ENCODE measurements around the gene HOXC12.

HOXC12 gene

GRCh38 chr12:53971129-53971528 is 16.4 kb downstream of the HOXC12 start:
- DNase-seq (ENCODE audit: low read depth in 1 of 2, low spot score in 1 of 2): no peak

DNA sequence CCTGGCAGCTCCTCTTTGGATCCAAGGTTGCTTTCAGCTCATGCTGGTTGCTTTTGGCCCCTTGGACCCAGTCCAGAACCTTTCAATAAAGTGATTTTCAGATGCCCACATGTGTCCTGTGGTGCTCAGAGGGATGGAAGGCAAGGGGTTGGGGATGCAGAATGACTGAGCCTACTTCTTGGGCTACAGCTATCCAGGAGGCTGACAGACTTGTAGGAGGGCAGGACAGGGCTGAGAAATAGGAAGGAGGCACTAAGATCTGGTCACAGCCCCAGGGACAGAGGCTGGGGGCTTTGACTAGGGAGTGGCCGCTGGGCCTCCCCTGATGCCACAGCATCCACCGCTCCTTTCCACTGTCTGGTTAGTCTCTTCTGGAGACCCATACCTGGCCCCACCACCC is 17.0 kb downstream of the HOXC12 start:
- no peak for DNase-seq (ENCODE audit: low read depth in 1 of 2, low spot score in 1 of 2)

DNA sequence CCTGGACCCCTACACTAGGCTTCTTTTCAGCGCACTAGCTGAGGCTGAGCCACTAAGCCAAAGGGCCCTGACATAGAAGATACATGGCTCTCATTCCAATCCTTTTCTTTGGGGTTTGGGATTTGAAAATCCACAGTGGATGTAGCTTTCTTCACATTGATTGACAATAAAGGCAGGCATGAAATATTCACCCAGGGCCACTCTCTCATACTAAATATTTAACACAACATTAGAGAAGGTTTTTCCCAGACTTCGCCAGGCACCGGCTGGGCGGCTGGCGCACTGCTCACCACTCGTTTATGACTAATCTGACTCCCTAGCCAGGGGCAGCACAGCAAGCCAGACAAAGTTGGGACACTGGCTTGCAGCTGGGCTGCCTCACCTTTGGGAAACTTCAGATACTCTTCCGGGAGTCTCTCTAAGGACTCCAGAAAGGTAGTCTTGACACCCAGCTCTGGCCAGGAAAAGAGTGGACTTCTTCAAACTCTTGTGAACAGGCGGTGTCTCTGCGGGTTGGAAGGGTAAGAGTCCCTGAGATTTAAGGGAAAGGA is 17.5 kb downstream of the HOXC12 start:
- no peak for DNase-seq (ENCODE audit: low read depth in 1 of 2, low spot score in 1 of 2)

GRCh38 chr12:53972722-53973235 is 18.1 kb downstream of the HOXC12 start, which contains the start of gene HOXC11:
Gene HOXC11 (plus strand): TSS chr12:53973126. CDS start chr12:53973242, 116 bp downstream.
- no peak for DNase-seq (ENCODE audit: low read depth in 1 of 2, low spot score in 1 of 2)

DNA sequence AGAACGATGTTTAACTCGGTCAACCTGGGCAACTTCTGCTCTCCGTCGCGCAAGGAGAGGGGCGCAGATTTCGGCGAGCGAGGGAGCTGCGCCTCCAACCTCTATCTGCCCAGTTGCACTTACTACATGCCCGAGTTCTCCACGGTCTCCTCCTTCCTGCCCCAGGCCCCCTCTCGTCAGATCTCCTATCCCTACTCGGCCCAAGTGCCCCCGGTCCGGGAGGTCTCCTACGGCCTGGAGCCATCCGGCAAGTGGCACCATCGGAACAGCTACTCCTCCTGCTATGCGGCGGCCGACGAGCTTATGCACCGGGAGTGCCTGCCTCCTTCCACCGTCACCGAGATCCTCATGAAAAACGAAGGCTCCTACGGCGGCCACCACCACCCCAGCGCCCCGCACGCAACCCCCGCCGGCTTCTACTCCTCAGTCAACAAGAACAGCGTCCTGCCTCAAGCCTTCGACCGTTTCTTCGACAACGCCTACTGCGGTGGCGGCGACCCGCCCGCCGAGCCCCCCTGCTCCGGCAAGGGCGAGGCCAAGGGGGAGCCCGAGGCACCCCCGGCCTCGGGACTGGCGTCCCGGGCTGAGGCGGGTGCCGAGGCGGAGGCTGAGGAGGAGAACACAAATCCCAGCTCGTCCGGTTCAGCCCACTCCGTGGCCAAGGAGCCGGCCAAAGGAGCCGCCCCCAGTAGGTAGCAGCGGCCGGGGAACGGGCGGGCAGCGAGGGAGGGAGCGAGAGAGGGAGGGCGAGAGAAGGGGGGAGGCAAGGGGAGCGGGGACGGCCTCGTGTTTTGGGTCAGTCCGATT is 18.7 kb downstream of the HOXC12 start:
- DNase-seq (ENCODE audit: low read depth in 1 of 2, low spot score in 1 of 2): no peak

- DNase-seq (ENCODE audit: low read depth in 1 of 2, low spot score in 1 of 2): no peak
These were observed 19.7 kb downstream of the HOXC12 start, which contains the start of gene HOTAIR for GRCh38 chr12:53974084-53975063. Gene HOTAIR (minus strand): TSS chr12:53974954.

DNA sequence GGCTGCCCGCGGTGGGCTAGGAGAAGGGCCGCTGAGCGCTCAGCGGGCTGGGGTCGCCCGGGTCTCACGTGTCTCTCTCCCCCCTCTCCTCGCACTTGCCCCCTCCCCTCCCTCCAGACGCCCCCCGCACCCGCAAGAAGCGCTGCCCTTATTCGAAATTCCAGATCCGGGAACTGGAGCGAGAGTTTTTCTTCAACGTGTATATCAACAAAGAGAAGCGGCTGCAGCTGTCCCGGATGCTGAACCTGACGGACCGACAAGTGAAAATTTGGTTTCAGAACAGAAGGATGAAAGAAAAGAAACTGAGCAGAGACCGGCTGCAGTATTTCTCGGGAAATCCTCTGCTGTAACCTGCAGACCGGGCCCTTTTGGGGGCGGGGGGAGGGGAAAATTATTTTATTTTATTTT is 20.4 kb downstream of the HOXC12 start:
- DNase-seq (ENCODE audit: low read depth in 1 of 2, low spot score in 1 of 2): no peak

DNA sequence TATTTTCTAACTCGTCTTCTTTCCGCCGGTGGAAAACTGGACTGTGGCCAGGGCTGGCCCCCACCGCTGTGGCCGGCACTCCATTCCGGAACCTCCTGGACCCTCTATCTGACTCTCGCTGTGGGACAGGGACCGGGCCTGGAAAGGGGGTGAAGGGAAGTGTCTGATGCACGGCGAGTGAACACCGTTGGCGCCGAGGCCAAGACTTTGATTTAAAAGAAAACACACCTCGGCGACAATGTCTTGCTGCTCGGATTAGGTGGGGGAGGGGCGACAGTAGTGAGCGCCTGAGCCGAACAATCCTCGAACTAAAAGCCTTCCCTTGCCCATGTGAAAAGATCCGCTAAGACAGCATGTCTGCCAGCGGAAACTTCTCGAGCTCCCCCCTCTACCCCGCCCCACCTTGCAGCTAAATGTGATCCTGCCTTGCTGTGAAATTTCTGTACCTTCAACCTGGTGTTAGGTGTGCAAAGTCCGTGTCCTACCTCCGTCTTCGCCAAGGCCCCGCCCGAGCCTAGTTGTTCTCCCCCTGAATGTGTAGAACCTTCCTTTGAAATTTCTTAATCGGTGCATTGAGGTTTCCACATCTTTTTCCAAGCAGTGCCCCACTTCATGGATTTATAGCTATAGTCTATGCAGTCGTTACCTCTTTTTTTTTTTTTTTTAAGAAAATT is 20.9 kb downstream of the HOXC12 start:
- no peak for DNase-seq (ENCODE audit: low read depth in 1 of 2, low spot score in 1 of 2)

GRCh38 chr12:53976172-53976822 is 21.6 kb downstream of the HOXC12 start:
- DNase-seq (ENCODE audit: low read depth in 1 of 2, low spot score in 1 of 2): no peak

DNA sequence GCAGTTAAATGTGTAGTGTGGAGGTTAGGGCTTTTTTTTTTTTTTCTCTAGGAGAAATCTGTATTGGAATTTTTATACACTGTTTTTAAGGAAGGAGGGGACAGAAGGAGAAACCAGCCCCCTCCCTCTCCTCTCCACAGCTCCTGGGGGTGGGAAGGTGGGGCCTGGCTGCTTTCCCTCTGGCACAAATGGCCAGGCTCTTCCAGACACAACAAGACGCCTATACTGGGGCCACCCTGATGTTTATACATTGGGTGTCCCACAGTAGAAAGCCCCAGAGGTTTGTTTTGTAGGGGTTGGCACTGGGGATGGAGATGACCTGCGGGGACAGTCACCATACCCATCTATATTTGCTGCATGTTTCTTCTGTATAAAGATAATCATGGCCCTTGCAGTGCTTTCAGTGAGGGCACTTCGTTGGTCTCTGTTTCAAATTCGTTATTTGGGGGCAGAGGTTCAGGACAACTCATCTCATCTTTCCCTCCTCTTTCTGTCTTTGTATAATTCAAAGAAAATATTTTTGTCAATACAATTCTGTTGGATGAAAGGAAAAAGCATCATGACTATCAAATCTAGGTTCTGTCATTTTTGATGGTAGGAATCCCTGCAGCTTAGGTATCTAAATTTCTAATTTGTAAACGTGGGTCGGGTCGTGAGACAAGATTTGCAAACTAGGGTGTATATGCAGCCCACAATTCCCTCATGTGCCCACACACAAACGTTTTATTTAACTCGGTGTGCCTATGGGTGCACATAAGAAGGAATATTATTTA is 22.3 kb downstream of the HOXC12 start:
- no peak for DNase-seq (ENCODE audit: low read depth in 1 of 2, low spot score in 1 of 2)

- DNase-seq (ENCODE audit: low read depth in 1 of 2, low spot score in 1 of 2): no peak
These were observed 23.1 kb downstream of the HOXC12 start for GRCh38 chr12:53977596-53978445.

DNA sequence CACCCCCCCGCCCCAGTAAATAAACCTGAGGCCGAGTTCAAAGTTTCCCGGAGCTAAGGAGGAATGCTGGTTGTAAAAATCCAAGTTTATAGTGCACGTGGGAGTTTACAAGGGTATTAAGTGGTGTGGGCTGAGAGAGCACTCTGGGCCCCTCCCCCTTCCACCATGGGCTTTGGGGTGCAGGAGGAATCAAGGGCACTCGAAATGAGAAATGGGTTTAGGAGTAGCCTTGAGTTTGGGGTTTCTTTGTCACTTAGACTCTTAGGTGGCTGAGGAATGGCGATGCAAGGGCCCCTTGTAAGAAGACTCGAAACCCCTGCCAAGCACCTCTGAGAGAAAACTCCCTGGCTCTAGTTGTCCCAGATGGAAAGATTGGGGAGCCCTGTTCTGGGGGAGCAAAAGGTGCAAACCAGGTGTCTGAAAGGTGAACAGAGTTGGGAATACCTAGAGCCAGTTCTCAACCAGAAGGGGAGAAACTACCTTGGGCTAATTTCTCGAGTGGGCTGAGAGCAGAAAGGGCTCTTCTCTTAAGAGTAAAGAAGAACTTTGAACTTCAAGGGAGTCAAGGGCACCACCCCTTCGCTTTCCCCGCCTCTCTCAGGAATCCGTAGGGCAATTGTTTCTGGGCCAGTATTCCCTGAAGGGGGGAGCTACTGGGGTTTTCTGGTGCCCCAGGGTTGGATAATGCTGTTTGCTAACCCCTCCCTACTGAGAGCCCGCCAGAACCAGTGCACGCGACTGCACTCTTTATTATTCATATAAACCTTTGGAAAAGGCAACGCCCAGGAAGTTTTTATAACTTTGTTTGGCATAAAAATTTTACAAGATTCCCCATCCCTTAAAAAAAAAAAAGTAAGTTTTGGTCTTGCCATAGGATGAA is 24.0 kb downstream of the HOXC12 start:
- no peak for DNase-seq (ENCODE audit: low read depth in 1 of 2, low spot score in 1 of 2)

GRCh38 chr12:53980104-53980801 is 25.6 kb downstream of the HOXC12 start:
- no peak for DNase-seq (ENCODE audit: low read depth in 1 of 2, low spot score in 1 of 2)

GRCh38 chr12:53980802-53981496 is 26.2 kb downstream of the HOXC12 start:
- DNase-seq (ENCODE audit: low read depth in 1 of 2, low spot score in 1 of 2): no peak

DNA sequence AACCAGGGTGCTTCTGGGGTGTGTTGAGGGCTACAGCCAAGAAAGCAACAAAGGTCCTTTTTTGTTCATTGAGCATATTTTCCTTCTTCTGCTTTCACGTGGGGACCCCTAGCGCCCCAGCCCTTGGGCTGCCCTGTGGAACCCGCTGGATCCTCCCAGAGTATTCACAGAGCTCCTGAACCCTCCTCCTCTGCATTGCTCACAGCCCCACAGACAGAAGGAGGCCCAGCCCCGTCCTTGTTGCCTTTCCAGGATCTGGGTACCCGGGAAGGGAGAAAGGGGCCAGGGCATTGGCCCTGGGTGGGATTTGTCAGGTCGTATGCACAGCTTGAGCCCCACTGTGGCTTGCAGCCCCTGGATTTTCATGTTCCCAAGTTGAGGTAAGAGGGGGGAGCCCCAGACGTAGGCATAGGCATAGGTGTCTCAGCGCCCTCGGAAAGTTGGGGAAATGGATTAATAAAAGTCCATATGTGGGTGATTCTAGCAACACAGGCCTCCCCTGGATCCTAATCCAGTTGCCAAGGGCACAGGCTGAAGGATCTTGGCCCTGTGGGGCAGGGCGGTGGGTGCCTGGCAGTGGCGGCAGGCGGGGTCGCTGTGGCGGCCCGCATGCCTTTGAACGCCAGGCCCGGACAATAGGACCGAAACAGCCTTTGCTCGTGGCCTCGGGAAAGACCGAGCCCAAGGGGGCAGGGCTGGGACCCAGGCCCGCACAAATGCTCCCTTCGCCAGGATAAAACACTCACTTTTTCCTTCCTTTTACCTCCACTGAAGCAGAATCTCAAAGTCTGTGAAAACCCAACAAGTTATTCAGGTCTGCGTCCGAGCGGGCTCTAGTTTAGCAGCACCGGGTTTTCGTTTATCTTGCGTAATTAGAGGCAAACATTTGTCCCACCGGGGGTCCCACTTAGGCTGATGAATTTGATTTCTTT is 27.2 kb downstream of the HOXC12 start:
- DNase-seq (ENCODE audit: low read depth in 1 of 2, low spot score in 1 of 2): no peak
